PC-9 (cell line): ENCODE measurements around the gene FLNB. TPM values are rescaled to one million over a fixed set of nuclear protein-coding genes. Genes with fewer than 3 reads are reported as not detected.

Experiments used
- BruUV-seq: library from RNA; stranded (reverse); fragments of 400-500 nt; replicated peaks from 2 replicates; lab custom pipeline; 2021; lab: Mats Ljungman, UMichigan
- CTCF ChIA-PET: fragments of 300-600 bp; sonication (Branson Sonifier 250); formaldehyde crosslinking; loops from one replicate; lab custom pipeline; 2022; ENCODE audit warnings: antibody characterized with exemption; lab: Charles Lee
- POLR2A ChIA-PET: fragments of 300-600 bp; sonication (Branson Sonifier 250); formaldehyde crosslinking; loops from one replicate; lab custom pipeline; 2022; ENCODE audit warnings: antibody characterized with exemption; ENCODE audit not compliant: unreplicated experiment; lab: Charles Lee
- DNase-seq, 2 experiments: peaks; one replicate each; pipeline versions ENCODE4 v3.0.0 to v3.0.0-alpha.2; 2015 to 2022; ENCODE audit warnings: mixed read lengths in 1 of 2
- H2AFZ ChIP-seq: fragments of 200-600 bp; sonication (generic); 2 replicates; pipeline ENCODE4 v1.8.1; 2017; ENCODE audit warnings: antibody characterized with exemption
- H3F3A ChIP-seq: fragments of 200-600 bp; sonication (generic); 2 replicates; pipeline ENCODE4 v1.8.1; 2017; ENCODE audit warnings: antibody characterized with exemption, mild to moderate bottlenecking, low read depth; ENCODE audit not compliant: insufficient read depth
- H3K27ac ChIP-seq: fragments of 200-600 bp; sonication (generic); 2 replicates; pipeline ENCODE4 v1.6.1; 2016; ENCODE audit warnings: mixed run types
- H3K27me3 ChIP-seq: fragments of 200-600 bp; sonication (generic); 2 replicates; pipeline ENCODE4 v1.6.1; 2016; ENCODE audit warnings: low read depth, mixed run types; ENCODE audit not compliant: insufficient read depth
- H3K36me3 ChIP-seq: fragments of 200-600 bp; sonication (generic); 2 replicates; pipeline ENCODE4 v1.6.1; 2016; ENCODE audit warnings: low read depth, mixed run types
- H3K4me1 ChIP-seq: fragments of 200-600 bp; sonication (generic); replicated peaks from 2 replicates; pipeline ENCODE4 v1.6.1; 2016; ENCODE audit warnings: mixed run types; ENCODE audit not compliant: insufficient read depth
- H3K4me2 ChIP-seq: fragments of 200-600 bp; sonication (generic); 2 replicates; pipeline ENCODE4 v1.6.1; 2017; ENCODE audit warnings: mixed run types
- H3K4me3 ChIP-seq: fragments of 200-600 bp; sonication (generic); 2 replicates; pipeline ENCODE4 v1.6.1; 2016; ENCODE audit warnings: mixed run types
- H3K79me2 ChIP-seq: fragments of 200-600 bp; sonication (generic); 2 replicates; pipeline ENCODE4 v1.6.1; 2017; ENCODE audit warnings: low read depth, mixed run types
- H3K9me2 ChIP-seq: fragments of 200-600 bp; sonication (generic); 2 replicates; pipeline ENCODE4 v1.8.1; 2017; ENCODE audit warnings: mild to moderate bottlenecking; ENCODE audit not compliant: insufficient read depth
- H3K9me3 ChIP-seq: fragments of 200-600 bp; sonication (generic); 2 replicates; pipeline ENCODE4 v1.8.1; 2016; ENCODE audit warnings: low read depth; ENCODE audit not compliant: insufficient read depth
- H4K20me1 ChIP-seq: fragments of 200-600 bp; sonication (generic); 2 replicates; pipeline ENCODE4 v1.8.1; 2017; ENCODE audit not compliant: insufficient read depth
- EZH2 ChIP-seq: fragments of 200-600 bp; sonication (generic); IDR thresholded peaks from 2 replicates; pipeline ENCODE4 v1.8.0; 2017; ENCODE audit warnings: antibody characterized with exemption, low read depth
- intact Hi-C: fragments of 100-400 bp; cut with micrococcal nuclease; formaldehyde crosslinking; loops from one replicate; pipeline ENCODE4 v1.10.0; 2022; ENCODE audit not compliant: unreplicated experiment
- total RNA-seq: library from RNA; stranded (reverse); gene quantifications from 2 replicates; pipeline ENCODE4 v1.2.3, GENCODE V29; 2021
- TF ChIP-seq, protein P1 (sequence below): fragments of 200-600 bp; sonication (generic); conservative IDR thresholded peaks from 2 replicates; pipeline ENCODE4 v1.6.1; 2017; ENCODE audit warnings: mixed run types, antibody characterized with exemption, mild to moderate bottlenecking, moderate library complexity

FLNB gene
- total RNA-seq, 1 experiment from 2014 or later = 349 TPM

- Histone ChIP-seq H3K4me3 (no peak overlapping the region), H3K36me3 (peaks cover 6% of the 10 kb centered on the region), H3F3A (peaks cover 13% of the 10 kb centered on the region; the same call in 1 of the 2 replicates), H3K9me3 (no peaks in the 10 kb centered on the region), H2AFZ (no peak overlapping the region), H3K27me3 (no peaks in the 10 kb centered on the region), H3K27ac (no peak overlapping the region), H3K4me1 (no peaks in the 10 kb centered on the region), H3K4me2 (no peak overlapping the region), H4K20me1 (no peaks in the 10 kb centered on the region), H3K9me2 (no peaks in the 10 kb centered on the region), H3K79me2 (0 out of 2 replicates have a peak, but pooled peaks cover 3% of the 10 kb centered on the region)
- intact Hi-C loops = no loop called here
- no peak for DNase-seq
- POLR2A ChIA-PET = no interaction called here
- CTCF ChIA-PET = no interaction called here
- no TSS peak for BruUV-seq
- no peak for TF ChIP-seq EZH2
- TF ChIP-seq, protein P1, sequence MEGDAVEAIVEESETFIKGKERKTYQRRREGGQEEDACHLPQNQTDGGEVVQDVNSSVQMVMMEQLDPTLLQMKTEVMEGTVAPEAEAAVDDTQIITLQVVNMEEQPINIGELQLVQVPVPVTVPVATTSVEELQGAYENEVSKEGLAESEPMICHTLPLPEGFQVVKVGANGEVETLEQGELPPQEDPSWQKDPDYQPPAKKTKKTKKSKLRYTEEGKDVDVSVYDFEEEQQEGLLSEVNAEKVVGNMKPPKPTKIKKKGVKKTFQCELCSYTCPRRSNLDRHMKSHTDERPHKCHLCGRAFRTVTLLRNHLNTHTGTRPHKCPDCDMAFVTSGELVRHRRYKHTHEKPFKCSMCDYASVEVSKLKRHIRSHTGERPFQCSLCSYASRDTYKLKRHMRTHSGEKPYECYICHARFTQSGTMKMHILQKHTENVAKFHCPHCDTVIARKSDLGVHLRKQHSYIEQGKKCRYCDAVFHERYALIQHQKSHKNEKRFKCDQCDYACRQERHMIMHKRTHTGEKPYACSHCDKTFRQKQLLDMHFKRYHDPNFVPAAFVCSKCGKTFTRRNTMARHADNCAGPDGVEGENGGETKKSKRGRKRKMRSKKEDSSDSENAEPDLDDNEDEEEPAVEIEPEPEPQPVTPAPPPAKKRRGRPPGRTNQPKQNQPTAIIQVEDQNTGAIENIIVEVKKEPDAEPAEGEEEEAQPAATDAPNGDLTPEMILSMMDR = no peak
These were observed 94.8 kb downstream of the FLNB start for GRCh38 chr3:58102976-58103451.

DNA sequence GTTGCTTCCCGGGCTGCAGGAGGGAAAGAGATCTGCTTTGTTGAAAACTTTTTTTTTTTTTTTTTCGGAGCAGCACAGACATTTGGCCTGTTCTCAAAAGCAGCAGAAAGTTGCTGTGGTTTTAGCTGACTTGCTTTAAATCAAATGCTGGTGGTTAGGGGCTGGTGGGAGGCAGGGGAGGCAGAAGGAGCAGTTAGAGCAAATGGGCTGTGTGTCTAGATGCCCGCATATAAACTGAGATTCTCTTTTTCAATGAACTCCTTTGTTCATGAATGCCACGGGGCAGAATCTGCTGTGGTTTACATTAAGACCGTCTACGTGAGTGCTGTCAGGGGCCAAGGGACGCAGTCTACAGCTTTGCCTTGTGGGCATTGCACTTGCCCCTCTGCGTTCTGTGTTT, 95.9 kb downstream of the FLNB start:
- Histone ChIP-seq H3K4me1 (no peaks in the 10 kb centered on the region), H3K4me3 (no peak overlapping the region), H3K9me3 (no peaks in the 10 kb centered on the region), H3K4me2 (no peak overlapping the region), H2AFZ (no peak overlapping the region), H4K20me1 (no peaks in the 10 kb centered on the region), H3K36me3 (peaks cover 13% of the 10 kb centered on the region), H3K79me2 (0 out of 2 replicates have a peak, but pooled peaks cover 3% of the 10 kb centered on the region), H3K27ac (no peak overlapping the region), H3K9me2 (no peaks in the 10 kb centered on the region), H3K27me3 (no peaks in the 10 kb centered on the region), H3F3A (peaks cover 13% of the 10 kb centered on the region; the same call in 1 of the 2 replicates)
- TF ChIP-seq, protein P1 = no peak
- TF ChIP-seq EZH2 = no peak
- POLR2A ChIA-PET = no interaction called here
- intact Hi-C loops = no loop called here
- CTCF ChIA-PET = no interaction called here
- no peak for DNase-seq
- no TSS peak for BruUV-seq

DNA sequence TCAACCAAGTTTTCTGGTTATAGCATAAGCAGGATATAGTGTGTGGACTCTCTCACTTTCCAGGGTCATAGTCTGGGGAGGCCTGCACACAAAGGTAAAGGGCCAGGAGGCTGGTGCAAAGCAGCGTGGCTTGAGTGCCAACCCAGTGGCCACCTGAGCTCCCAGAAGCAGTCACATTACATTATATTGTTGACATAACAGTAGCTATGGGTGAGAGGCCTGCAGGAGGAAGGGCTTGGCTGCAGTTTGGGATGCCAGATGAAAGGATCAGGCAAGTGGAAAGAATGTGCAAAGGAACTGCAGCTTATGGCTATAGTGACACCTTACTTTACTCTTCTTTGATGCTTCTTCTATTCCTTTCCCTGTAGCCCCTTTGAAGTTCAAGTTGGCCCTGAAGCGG, 96.5 kb downstream of the FLNB start:
- no peaks in the 10 kb centered on the region for H3K9me3 ChIP-seq
- no peaks in the 10 kb centered on the region for H3K27me3 ChIP-seq
- POLR2A ChIA-PET = no interaction called here
- no peaks in the 10 kb centered on the region for H4K20me1 ChIP-seq
- intact Hi-C loops = loop anchor here (5.0 kb wide), 1 partner anchor 92 kb away; no protein-coding TSS in a partner anchor
- peaks cover 13% of the 10 kb centered on the region for H3K36me3 ChIP-seq
- no peak overlapping the region for H2AFZ ChIP-seq
- CTCF ChIA-PET = no interaction called here
- H3K27ac ChIP-seq = no peak overlapping the region
- TF ChIP-seq, protein P1 = no peak
- TF ChIP-seq EZH2 = no peak
- no TSS peak for BruUV-seq
- no peak overlapping the region for H3K4me2 ChIP-seq
- peaks cover 14% of the 10 kb centered on the region; the same call in 1 of the 2 replicates for H3F3A ChIP-seq
- 0 out of 2 replicates have a peak, but pooled peaks cover 3% of the 10 kb centered on the region for H3K79me2 ChIP-seq
- no peaks in the 10 kb centered on the region for H3K9me2 ChIP-seq
- H3K4me3 ChIP-seq = no peak overlapping the region
- no peaks in the 10 kb centered on the region; the same call in 1 of the 2 replicates for H3K4me1 ChIP-seq
- no peak for DNase-seq
